OCI-LY7 (cell line): ENCODE data around the gene LIMS1. TPM values are rescaled to one million over a fixed set of nuclear protein-coding genes. Genes with fewer than 3 reads are reported as not detected.
"Not testable (repeated sequence)": the region's sequence is repeated elsewhere in the genome, so short reads cannot be mapped to it uniquely, and the experiment has no call there.

Experiments
- BruUV-seq: library from RNA; stranded (reverse); fragments of 400-500 nt; replicated peaks from 2 replicates; lab custom pipeline; 2021; lab: Mats Ljungman, UMichigan
- CTCF ChIA-PET: fragments of 300-600 bp; sonication (Branson Sonifier 250); formaldehyde crosslinking; loops from one replicate; lab custom pipeline; 2022; ENCODE audit warnings: antibody characterized with exemption; ENCODE audit not compliant: unreplicated experiment; lab: Charles Lee
- POLR2A ChIA-PET: fragments of 300-600 bp; sonication (Branson Sonifier 250); formaldehyde crosslinking; loops from one replicate; lab custom pipeline; 2022; ENCODE audit warnings: antibody characterized with exemption; lab: Charles Lee
- DNase-seq: peaks from one replicate; pipeline ENCODE4 v3.0.0-alpha.2; 2015; ENCODE audit warnings: low spot score
- H2AFZ ChIP-seq: fragments of 200-600 bp; sonication (generic), shearing (Covaris generic); 2 replicates; pipeline ENCODE4 v1.6.1; 2014; ENCODE audit warnings: mild to moderate bottlenecking, antibody characterized with exemption, low read length, moderate library complexity
- H3K27ac ChIP-seq: fragments of 200-600 bp; sonication (generic); 2 replicates; pipeline ENCODE4 v1.5.1; 2014; ENCODE audit warnings: mixed run types, low read depth, mild to moderate bottlenecking, moderate library complexity, low read length, inconsistent platforms; ENCODE audit not compliant: poor library complexity, severe bottlenecking
- H3K36me3 ChIP-seq: fragments of 200-600 bp; sonication (generic); 2 replicates; pipeline ENCODE4 v1.6.1; 2014; ENCODE audit warnings: mild to moderate bottlenecking, antibody characterized with exemption, low read length, moderate library complexity, mixed read lengths; ENCODE audit not compliant: insufficient read depth
- H3K4me1 ChIP-seq: fragments of 200-600 bp; sonication (generic); 2 replicates; pipeline ENCODE4 v1.5.1; 2014; ENCODE audit warnings: mild to moderate bottlenecking, low read length; ENCODE audit not compliant: insufficient read depth, poor library complexity, severe bottlenecking
- H3K4me2 ChIP-seq: fragments of 200-600 bp; sonication (generic); 2 replicates; pipeline ENCODE4 v1.6.1; 2014; ENCODE audit warnings: mild to moderate bottlenecking, low read length
- H3K4me3 ChIP-seq: fragments of 200-600 bp; sonication (generic); 2 replicates; pipeline ENCODE4 v1.5.1; 2014; ENCODE audit warnings: mild to moderate bottlenecking, low read depth, low read length; ENCODE audit not compliant: poor library complexity, severe bottlenecking
- H3K79me2 ChIP-seq: fragments of 200-600 bp; sonication (generic); 2 replicates; pipeline ENCODE4 v1.6.1; 2016; ENCODE audit warnings: low read depth, mild to moderate bottlenecking, low read length, moderate library complexity, mixed read lengths; ENCODE audit not compliant: insufficient read depth
- H3K9me2 ChIP-seq: fragments of 200-600 bp; sonication (generic); 2 replicates; pipeline ENCODE4 v1.6.1; 2016; ENCODE audit warnings: mild to moderate bottlenecking, low read length, mixed read lengths; ENCODE audit not compliant: insufficient read depth
- H3K9me3 ChIP-seq: fragments of 200-600 bp; sonication (generic); 2 replicates; pipeline ENCODE4 v1.6.1; 2014; ENCODE audit warnings: mild to moderate bottlenecking, mixed run types, low read length, mixed read lengths
- H4K20me1 ChIP-seq: fragments of 200-600 bp; sonication (generic); 2 replicates; pipeline ENCODE4 v1.6.1; 2014; ENCODE audit warnings: mild to moderate bottlenecking, antibody characterized with exemption, low read length, moderate library complexity, mixed read lengths; ENCODE audit not compliant: insufficient read depth
- intact Hi-C: fragments of 100-400 bp; cut with micrococcal nuclease; formaldehyde crosslinking; loops from one replicate; pipeline ENCODE4 v1.10.0; 2022; ENCODE audit not compliant: unreplicated experiment
- total RNA-seq, 2 experiments: library from RNA; depleted of rRNA in 1 of 2; stranded (reverse); fragments of >200 nt in 1 of 2; shearing (Covaris generic) in 1 of 2; gene quantifications; 2 replicates each; pipeline ENCODE4 v1.2.3, GENCODE V29; 2014 to 2022

LIMS1 gene
- total RNA-seq, 2 experiments from 2014 or later, result 53.3 to 74.7 TPM

DNA sequence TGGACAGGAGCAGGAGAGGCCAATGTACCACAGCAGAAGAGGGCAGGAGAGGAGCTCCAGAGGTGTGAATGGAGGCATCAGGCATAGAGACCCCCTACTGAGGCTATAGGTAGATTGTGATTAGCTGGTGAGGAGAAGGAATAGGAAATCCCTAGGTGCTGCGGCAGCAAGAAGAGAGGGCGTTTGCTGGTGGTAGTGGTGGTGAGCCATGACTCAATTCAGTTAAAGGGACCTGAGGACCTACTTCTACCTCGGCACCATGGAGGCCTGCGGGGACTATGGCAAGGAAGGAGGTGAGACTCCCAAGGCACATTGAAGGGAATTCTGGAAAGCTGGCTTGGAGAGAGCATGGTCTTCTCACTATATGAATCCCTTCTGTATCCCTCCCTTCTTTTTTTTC is 127.2 kb downstream of the LIMS1 start:
- H3K4me3 ChIP-seq, H2AFZ ChIP-seq, H3K36me3 ChIP-seq, BruUV-seq, H4K20me1 ChIP-seq, CTCF ChIA-PET, H3K4me1 ChIP-seq, H3K4me2 ChIP-seq, DNase-seq, H3K79me2 ChIP-seq, intact Hi-C loops, H3K9me2 ChIP-seq, H3K9me3 ChIP-seq, POLR2A ChIA-PET, H3K27ac ChIP-seq: not testable (repeated sequence)

DNA sequence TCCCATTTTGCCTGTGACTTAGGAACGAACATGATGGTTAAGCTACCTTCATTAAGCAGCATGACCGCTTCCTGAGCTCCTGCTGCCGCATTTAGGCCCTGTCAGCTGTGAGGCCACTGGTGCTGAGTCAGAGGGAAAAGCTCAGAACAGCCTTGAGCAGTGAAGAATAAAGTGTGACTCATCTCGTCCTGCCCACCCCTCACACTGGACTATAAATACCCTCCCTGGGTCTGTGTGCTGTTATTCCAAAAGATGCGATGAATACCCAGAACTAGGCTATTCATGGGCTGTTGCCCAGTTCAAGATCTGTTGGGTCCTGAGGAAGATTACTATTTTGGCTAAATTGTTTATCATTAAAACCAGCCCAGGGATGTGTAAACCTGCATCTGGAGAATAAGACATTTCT is 127.9 kb downstream of the LIMS1 start:
- BruUV-seq, H3K36me3 ChIP-seq: not testable (repeated sequence)

DNA sequence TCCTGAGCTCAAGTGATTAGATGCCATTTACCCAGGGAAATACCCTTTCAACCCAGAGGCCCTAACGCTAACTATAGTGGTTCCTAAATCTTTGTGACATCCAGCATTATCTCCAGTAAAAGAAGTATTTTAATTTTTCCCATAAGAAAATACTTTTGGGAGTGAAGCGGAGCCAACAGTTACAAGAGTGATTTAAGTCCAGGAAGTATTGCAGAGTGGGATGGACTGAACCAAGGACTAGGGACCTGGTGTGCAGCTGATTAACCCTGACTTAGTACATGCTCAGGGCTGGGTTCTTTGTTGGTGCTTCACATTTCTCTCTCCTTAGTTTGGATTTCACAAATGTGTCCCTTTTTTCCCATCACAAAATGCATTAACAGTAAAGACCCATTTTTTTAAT is 129.1 kb downstream of the LIMS1 start:
- DNase-seq, H3K27ac ChIP-seq, H3K9me3 ChIP-seq, BruUV-seq, H3K4me3 ChIP-seq, POLR2A ChIA-PET, CTCF ChIA-PET, H3K79me2 ChIP-seq, H4K20me1 ChIP-seq, H3K4me2 ChIP-seq, H3K36me3 ChIP-seq, H3K4me1 ChIP-seq, H2AFZ ChIP-seq, H3K9me2 ChIP-seq, intact Hi-C loops: not testable (repeated sequence)

More for the DNA sequence above, 127.9 kb downstream of the LIMS1 start:
- H3K27ac ChIP-seq, DNase-seq, H3K9me2 ChIP-seq, H3K4me3 ChIP-seq, H3K79me2 ChIP-seq, H4K20me1 ChIP-seq, POLR2A ChIA-PET, H2AFZ ChIP-seq, CTCF ChIA-PET, H3K4me2 ChIP-seq, H3K4me1 ChIP-seq, H3K9me3 ChIP-seq, intact Hi-C loops: not testable (repeated sequence)

DNA sequence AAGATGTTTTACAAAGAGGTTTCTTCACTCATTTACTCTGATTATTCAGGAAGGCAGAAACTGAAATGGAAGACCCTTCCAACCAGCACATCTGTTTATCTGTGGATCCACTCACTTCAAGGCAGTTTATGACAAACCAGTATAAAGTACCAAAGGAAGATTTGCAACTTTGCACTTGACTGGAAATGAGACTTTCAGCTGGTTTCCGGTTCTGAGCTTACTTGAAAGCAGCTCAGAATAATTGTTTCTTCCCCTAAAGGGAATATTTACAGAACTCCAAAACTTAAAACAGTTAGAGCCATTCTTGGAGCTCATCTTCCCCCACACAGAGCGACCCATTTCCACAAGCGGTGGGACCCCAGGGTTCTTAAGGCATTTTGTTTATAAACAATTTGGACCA is 129.8 kb downstream of the LIMS1 start:
- BruUV-seq, H3K9me3 ChIP-seq: not testable (repeated sequence)

DNA sequence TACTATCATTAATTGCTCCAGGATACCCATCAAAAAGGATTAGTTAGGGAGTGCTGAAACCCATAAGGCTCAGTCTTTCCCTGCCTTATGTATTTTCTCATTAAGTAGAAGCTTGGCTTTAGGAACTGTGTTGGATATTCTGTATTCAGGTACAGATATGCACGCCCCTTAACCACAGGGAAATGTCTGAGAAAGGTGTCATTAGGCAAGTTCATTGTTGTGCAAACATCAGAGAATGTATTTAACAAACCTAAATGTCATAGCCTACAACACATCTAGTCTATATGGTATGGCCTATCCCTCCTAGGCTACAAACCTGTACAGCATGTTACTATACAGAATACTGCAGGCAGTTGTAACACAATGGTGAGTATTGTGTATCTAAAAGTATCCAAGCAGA is 130.7 kb downstream of the LIMS1 start:
- CTCF ChIA-PET, H3K4me2 ChIP-seq, DNase-seq: not testable (repeated sequence)

More for the DNA sequence above, 129.8 kb downstream of the LIMS1 start:
- peak; percentile 5 for DNase-seq
- H3K4me2 ChIP-seq, H3K4me3 ChIP-seq, H3K9me2 ChIP-seq, H3K79me2 ChIP-seq, H3K36me3 ChIP-seq, H3K4me1 ChIP-seq, intact Hi-C loops, H4K20me1 ChIP-seq, H3K27ac ChIP-seq, CTCF ChIA-PET, H2AFZ ChIP-seq: not testable (repeated sequence)
- POLR2A ChIA-PET, result interaction anchor here (0.6 kb wide), 1 partner anchor 213 kb away, joined by 3 read pairs; no protein-coding TSS in a partner anchor

DNA sequence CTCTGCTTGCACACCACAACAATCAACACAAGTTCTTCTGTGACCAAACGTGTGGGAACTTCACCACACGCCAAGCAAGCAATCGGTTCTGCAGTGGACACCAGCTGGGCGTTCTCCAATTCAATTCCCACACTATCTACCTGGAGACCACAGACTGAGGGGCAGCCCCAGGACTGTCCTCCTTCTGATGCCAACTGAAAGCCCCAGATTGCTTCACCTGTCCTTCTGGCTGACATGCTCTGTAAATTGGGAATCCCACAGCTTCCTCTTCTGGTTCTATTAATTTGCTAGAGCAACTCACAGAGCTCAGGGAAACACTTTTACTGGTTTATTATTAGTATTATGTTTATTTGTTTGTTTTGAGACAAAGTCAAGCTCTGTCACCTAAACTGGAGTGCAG is 131.7 kb downstream of the LIMS1 start:
- H3K27ac ChIP-seq, H3K4me3 ChIP-seq, H3K4me1 ChIP-seq, H3K36me3 ChIP-seq, POLR2A ChIA-PET, H3K9me3 ChIP-seq, H3K79me2 ChIP-seq, CTCF ChIA-PET, H3K4me2 ChIP-seq, intact Hi-C loops, BruUV-seq, DNase-seq, H4K20me1 ChIP-seq, H2AFZ ChIP-seq, H3K9me2 ChIP-seq: not testable (repeated sequence)

More for the DNA sequence above, 130.7 kb downstream of the LIMS1 start:
- H4K20me1 ChIP-seq, H3K4me3 ChIP-seq, BruUV-seq, H3K27ac ChIP-seq, H2AFZ ChIP-seq, H3K9me3 ChIP-seq, H3K79me2 ChIP-seq, H3K4me1 ChIP-seq, intact Hi-C loops, H3K36me3 ChIP-seq, H3K9me2 ChIP-seq, POLR2A ChIA-PET: not testable (repeated sequence)
